CD4-positive, alpha-beta T cell treated with Interleukin-15 for 1 hour (primary cell): ENCODE data around the gene KDSR.
"Not testable (repeated sequence)": the region's sequence is repeated elsewhere in the genome, so short reads cannot be mapped to it uniquely, and the experiment has no call there.

Experiments
- DNase-seq: peaks from one replicate; pipeline ENCODE4 v3.0.0-alpha.2; 2020

Gene KDSR

DNA sequence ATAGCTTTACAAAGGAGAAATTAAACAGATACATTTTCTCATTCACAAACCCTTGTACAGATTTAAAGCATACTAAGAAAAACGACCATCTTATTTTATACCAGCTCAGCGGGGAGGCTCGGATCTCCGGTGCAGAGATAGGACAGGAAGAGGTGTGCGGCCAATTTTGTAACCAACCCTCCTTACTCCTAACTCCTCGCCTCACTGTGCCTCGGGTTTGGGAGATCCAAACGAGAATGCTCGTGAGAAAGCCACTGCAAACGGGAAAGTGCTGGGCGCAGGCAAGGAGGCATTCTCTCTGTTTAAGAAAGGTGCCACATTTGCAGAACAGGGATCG lies 1.2 kb downstream of the KDSR start:
- DNase-seq = no peak

DNA sequence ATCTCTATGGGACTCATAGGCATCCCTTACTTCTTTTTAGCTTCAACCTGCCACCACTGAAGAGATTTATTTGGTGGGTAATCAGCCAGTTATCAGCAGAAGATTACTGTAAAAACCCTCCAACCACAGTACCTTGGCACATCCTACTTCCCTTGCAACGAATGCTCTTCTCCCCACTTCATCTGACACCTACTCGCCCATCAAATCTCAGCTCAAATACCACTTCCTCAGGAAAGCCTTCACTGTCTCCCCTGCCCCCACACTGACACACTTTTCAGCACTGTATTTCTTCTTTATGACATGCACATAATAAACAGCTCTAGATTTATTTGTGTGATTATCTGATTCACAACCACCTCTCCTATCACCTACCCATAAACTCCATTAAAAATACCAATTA lies 3.1 kb downstream of the KDSR start:
- DNase-seq = peak; percentile 26

DNA sequence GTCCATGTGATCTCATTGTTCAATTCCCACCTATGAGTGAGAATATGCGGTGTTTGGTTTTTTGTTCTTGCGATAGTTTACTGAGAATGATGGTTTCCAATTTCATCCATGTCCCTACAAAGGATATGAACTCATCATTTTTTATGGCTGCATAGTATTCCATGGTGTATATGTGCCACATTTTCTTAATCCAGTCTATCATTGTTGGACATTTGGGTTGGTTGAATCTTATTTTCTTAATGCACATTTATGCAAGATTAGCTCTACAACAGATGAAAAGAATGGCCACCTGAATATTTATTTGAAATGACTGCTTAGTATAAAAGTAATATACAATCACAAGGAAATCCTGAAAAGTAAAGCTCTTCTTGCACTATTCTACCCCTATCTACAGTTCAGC lies 3.6 kb downstream of the KDSR start:
- DNase-seq = not testable (repeated sequence)

DNA sequence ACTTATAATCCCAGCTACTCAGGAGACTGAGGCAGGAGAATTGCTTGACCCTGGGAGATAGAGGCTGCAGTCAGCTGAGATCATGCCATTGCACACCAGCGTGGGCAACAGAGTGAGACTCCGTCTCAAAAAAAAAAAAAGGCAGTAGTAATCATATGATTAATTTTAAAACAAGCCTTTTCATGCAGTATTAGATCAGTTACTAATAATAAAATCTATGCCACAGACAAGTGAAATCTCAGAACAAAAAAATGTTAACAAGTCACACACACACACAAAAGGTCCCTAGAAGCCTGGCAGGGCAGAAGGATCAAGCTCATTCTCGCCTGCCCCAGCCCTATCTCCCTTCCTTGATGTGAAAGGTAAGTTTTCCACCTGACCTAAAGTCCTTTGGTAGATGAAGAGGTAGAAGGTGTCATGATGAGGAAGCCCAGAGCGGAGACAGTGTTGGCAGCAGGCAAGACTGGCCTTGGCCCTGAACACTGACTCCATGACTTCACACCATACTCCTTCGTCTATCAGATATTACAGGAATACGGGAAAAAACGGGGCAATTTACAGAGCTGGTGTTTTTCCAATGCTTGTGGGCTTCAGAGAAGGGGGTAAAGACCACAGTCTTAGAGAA lies 10.6 kb downstream of the KDSR start:
- no peak for DNase-seq

DNA sequence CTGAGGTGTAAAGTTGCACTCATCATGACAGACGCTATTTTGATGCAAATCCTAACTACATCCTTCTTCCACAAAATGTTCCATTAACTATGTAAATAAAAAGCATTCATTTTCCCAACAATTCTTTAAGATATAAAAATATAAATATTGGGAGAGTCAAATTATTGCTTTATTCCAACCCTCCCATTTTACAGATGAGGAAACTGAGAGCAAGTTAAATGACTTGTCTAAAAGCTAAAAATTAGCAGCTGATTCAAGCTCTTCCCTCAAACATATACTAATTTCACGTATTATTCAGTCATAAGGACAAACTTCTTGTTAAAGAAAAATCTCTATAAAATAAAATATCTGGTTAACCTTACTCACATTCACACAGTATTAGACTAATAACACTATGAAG lies 16.8 kb downstream of the KDSR start:
- no peak for DNase-seq

DNA sequence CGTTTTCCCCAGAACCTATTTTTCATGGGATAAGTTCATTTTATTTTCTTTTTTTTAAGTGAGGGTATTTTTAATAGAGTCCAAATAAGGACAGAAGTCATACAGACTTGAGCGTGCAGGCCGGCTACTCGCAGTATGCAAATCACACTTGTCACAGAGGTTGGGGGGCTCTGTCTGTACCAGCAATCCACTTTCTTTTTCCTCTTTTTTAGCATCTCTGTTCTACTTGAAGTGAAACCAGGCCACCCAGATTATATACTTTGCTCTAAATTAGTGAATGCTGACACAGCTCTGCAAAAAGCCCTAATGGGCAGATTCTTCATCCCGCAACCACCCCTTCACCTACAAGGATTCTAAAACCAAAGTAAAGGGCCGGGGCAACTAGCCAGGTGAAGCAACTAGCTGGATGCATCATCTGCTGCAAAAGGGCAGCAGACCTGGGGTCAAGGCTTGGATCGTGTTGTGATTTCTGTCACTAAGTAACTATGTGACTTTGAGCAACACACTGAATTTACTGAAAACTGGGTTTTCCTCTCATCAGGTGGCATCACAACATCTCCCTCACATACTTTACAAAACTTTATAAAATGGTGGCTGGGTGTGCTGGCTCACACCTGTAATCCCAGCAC lies 18.4 kb downstream of the KDSR start:
- DNase-seq = no peak

DNA sequence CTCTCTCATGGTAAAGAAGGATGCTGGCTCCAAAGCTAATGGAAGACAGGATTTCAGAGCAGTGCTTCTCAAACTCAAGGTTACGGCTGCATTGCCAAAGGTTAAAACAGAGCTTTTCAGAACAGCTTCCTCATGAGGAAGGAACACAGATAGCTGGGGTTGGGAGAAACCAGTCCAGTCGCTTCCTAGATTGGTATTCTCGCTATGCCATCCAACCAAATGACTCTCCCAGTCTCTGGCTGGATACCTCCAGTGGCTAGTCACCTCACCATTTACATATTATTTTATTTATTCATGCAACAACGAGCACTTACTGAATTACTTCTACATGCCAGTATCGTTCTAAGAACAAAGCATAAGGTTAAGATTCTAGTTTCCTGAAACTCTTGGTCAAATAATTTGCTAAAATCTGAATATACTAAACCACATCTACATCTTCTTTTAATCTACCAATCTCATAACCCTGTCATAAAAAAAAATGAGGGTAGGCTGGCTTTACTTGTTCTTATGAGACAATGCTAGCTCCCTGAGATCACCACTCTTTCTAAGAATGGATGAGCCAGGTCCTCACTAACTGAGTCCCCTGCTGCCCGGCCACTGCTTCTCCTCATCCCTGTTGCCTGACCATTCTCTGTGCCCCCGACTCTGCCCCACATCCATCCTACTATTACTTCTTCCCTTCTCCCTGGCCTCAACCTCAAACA lies 20.4 kb downstream of the KDSR start:
- DNase-seq = no peak

DNA sequence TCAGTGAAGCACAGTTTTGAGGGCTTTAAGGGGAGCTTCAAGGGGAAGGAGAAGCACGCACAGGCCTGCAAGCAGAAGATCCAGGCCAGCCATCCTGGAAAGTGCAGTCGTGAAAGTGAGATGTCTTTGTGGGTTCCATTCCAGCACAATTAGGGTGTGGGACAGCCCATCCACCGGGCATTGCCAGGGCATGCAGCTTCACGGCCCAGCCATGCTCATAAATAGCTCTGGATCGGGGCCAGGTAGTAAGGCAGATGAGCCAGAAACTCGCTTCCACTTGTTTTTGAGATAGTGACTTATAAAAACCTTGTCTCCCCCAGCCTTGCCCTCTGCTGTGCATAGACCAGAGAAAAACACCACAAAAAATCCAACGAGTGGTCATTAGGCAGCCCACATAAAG lies 21.0 kb downstream of the KDSR start:
- DNase-seq = no peak

DNA sequence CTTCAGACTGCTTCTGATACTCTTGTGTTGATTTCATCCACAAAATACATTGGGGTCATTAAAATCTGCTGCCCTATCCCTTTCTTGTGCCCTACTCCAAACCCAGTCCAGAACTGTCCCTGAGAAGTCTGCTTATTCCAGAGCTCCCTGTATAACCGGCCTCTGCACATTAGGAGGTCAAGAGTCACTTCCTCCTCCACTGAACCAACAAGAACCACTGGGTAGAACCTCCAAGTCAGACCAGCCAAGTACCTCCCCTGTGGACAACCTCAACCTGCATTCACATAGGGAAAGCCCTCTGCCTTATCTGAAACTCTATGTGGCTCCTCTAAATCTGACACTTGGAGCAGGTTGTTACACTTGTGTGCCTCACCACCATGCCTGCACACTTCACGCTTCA lies 22.1 kb downstream of the KDSR start:
- DNase-seq = no peak

DNA sequence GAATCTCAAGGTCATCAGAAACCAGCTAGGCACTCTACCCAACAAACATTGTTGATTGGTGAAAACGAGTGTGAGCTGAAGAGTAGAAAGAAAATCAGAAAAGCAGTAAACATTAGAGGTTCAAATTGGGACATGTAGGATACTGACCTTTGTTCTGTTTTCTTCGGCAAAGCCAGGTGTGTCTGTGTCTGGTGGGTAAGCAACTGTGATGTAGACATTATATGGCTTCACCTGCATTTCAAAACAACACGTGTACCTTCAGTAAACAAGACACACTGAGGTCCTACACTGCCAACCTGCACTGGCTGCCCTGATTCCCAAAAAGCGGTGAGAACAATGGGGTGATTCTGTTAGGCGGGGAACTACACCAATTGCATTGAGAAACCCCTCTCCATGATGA lies 22.7 kb downstream of the KDSR start:
- no peak for DNase-seq

DNA sequence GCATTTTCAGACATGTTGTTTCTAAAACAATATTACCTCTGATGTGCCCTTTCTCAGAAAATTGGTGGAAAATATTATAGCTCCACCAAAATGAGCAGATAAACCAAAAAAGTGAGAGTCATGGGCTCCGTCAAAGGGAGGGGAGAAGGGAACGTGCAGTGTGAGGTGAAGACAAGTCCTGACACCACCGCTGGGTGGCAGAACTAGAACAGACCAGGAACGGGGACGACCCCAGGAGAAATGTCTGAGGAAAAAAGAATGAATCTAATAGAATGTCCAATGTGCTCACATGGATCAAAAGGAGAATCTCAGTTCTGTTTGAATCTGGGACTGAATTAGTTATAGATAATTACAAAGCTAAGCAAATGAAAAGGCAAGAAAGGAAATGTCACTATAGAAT lies 24.8 kb downstream of the KDSR start:
- peak; percentile 31 for DNase-seq

DNA sequence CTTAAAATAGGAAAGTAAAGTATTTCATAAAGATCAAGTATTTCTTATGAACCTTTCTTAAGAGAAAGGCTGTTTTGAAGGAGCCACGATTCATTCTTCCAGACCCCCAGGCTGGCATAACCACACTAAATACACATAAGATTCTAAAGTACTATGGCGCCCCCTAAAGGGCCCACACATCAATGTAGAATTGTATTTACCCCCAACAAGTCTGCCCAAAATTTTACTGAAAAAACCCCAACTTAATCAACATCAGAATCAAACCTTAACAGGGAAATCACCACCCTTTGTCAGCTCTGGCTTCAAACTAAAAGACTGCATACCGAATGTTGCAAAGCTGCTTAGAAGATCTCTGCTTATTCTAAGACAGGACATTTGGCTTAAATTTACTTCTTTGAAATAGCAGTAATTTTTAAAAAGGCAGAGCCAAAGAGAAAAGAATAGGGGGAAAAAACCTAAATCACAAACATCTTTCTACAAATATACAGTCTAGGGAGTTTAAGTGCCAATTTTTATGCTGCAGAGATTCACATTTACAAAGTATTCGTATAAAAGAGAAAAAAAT lies 27.0 kb downstream of the KDSR start:
- no peak for DNase-seq

DNA sequence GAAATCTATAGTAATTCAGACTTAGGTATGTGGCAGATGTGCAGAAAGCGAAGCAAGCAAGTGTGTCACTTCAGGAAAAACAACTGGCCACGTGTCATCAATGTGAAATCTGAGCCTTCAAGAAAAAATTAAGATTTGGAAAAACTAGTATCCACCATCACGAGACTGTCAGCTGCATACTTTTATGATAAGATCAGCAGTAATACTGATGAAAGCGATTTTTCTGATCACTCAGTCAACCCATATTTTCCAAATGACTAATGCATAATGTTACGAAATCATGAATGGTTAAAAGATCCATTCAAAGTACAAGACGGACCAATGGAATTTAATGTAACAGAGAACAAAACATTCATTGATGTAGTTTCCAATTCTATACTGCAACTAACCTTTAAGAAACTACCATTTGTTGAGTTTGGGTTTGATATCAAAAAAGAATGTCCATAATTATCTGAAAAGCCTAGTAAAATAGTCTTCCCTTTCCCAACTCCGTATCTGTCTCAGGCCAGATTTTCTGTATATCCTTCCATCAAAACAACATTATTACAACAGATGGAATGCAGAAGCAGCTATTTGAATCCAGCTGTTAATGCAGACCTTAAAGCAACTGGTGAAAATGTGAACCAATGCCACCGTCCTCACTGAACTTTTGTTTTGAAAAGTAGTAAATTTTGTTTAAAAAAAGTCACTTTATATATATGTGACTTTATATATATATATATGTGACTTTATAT lies 30.5 kb downstream of the KDSR start:
- no peak for DNase-seq

DNA sequence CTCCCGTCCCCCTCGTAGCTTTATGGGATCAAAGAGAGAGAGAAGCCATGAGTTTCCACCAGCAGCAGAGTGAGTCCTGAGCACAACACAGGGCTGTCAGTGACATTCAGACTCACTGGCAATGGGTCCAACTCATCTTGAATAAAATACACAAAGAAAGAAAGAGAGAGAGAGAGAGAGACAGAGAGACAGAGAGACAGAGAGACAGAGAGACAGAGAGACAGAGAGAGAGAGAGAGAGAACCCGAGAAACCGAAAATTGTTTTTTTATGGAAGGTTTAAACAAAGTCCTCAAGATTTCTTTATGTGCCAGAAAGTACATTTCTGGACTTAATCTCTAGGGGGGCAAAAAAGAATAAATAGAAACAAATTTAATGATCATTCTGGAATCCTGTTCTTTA lies 35.9 kb downstream of the KDSR start:
- no peak for DNase-seq

DNA sequence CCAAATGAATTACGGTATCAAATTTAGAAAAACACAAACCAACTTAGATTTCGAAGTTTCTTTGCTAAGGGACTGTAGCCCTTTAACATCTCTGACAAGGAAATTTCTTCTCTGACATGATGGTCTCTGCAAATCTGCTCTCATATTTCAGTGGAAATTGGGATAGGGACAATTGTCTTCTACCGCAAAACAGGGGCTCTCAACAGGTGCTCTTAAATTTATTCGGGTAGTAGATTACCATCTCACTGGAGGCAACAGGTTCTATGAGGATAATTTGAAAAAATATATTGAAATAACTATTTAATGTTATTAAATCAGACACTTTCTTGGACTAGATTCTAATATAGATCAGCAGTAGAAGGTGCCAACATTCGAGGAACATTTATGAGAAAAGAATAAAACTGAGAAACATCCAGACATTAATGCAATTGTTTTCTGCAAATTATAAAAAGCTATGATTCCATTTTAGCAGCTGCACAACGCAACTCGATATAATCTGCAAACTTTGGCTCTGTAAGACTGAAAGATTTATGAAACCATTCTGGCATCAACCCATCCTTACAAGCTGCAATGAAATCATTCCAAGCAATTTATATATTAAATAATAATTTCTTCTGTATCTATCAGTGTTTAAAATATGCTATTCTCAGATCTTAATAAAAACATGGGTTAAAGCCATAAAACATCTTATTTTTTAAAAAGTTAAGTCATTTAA lies 37.4 kb downstream of the KDSR start:
- no peak for DNase-seq

DNA sequence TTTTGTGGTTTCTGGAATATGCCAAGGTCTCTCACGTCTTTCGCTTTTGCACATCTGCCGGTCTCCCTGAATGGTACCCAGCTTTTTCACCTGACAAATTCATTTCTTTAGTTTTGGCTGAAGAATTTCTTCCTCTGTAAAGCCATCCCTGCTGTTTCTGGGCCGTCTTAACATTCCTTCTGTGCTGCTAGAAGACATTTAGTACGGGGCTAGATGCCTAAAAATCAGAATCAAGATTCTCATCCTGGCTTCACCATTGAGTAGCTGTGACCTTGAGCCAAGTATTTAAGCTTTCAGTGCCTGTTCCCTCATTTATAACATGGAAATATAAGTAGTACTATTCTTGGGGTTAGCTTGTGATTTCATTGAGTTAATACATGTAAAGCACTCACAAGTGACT lies 41.0 kb downstream of the KDSR start:
- no peak for DNase-seq

DNA sequence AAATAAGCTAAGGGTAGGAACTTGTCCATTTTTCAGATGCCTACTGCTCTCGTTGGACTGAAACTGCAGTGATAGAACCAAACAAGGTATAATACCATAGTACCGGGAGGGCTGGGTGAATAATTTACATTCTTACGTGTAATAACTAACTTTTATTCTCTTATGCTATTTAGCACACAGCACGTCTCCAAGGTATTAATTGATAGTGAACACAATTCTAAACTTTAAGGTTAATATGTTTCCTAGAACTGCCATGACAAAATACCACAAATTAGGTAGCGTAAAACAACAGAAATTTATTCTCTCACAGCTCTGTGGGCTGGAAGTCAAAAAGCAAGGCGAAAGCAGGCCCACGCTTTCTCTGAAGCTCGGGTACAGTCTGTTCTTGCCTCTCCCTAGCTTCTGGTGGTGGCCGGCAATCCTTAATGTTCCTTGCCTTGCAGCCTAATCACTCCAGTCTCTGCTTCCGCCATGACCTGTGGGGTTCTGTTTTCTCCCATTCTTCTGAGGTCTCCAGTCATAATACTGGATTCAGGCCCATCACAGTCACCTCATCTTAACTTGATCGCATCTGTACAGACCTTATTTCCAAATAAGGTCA lies 41.8 kb downstream of the KDSR start:
- no peak for DNase-seq

DNA sequence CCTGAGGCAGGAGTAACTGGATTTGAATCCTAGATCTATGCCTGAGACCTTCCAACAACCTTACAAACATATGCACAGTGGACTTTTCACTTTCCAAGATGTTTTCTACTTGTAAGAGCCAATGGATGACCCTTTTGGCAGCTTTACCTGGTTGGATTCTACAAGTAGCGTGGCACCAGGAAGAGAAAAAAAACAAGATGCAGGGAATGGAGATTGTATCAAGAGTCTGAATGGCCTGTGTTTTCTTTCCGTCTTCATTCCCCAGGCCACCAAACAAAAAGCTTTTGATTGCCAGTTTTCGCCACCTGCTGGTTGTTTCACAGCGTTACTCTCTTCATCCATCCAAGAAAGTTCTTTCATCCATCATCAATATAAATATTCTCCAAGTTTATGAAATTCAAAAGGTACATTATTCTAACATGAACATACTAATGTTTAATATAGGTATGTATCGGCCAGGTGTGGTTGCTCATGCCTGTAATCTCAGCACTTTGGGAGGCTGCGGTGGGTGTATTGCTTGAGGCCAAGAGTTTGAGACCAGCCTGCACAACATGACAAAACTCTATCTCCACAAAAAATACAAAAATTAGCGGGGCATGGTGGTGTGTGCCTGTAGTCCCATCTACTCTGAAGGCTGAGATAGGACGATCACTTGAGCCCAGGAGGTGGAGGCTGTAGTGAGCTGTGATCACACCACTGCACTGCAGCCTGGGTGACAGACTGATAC lies 43.9 kb downstream of the KDSR start:
- peak; percentile 58 for DNase-seq

DNA sequence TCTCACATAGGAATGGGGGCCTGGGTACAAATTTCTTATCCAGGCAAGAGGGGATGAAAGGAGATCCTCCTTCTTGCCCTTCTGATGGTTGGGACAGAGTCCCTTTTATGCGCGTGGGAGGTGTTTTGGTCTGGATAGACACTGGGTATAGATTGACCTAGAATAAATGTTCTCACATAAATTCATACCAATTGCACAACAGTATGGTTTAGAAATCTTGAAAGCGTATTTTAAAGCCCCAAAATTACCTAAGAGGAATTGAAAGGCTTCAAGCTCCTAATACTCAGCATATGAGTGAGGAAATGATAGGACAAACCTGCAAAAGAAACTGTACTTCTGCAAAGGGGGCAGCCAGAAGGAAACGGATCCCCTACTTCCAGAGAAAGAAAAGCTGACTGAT lies 44.8 kb downstream of the KDSR start:
- no peak for DNase-seq

DNA sequence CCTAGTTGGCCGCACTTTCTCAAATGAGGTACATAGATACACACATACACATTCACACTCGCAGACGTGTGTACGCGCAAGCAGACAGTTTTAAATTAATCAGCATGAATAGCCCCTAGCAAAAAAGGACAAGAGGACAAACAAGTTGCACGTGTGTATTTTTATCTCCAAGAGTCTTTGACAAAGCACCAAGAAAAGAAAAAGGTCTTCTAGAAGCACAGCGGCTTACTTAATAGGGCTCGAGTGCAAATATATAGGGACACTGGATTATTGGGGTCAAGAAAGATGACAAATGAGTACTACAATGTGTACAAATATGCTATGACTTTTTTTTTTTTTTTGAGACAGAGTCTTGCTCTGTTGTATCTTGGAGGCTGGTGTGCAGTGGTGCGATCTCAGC lies 45.7 kb downstream of the KDSR start:
- DNase-seq = no peak

DNA sequence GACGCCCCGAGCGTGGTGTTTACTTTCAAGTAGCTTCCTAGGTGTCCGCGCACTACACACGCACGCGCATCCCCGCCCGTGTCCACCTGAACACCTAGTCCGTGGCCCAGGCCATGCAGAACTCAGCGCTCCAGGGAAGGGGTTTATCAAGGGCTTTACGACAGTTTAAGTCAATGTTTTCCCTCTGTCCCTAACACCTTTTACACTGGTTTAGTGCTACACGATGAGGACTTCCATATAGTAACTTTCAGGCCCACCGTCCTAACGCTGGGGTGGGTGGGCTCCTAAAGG lies 46.1 kb downstream of the KDSR start:
- no peak for DNase-seq
